Measurements from ENCODE around the gene HHATL.

HHATL gene

GRCh38 chr3:42702066-42702951 is at the start of gene HHATL:
Gene HHATL, minus strand, starts transcription at chr3:42702798. Its CDS starts 1,972 bp downstream, at chr3:42700826.
- no peak for DNase-seq (ENCODE audit: low read depth)

GRCh38 chr3:42751609-42752008 is 49.0 kb upstream of the HHATL start:
- no peak for DNase-seq (ENCODE audit: low read depth)

GRCh38 chr3:42750834-42751233 is 48.2 kb upstream of the HHATL start:
- DNase-seq (ENCODE audit: low read depth), result no peak

GRCh38 chr3:42749753-42750231 is 47.2 kb upstream of the HHATL start:
- DNase-seq (ENCODE audit: low read depth), result no peak

- no peak for DNase-seq (ENCODE audit: low read depth)
Observed at GRCh38 chr3:42749025-42749752, 46.6 kb upstream of the HHATL start.

- DNase-seq (ENCODE audit: low read depth), result no peak
Observed at GRCh38 chr3:42747581-42747980, 45.0 kb upstream of the HHATL start.

- DNase-seq (ENCODE audit: low read depth), result no peak
Observed at GRCh38 chr3:42746455-42747450, 44.2 kb upstream of the HHATL start.

GRCh38 chr3:42745776-42746454 is 43.3 kb upstream of the HHATL start:
- no peak for DNase-seq (ENCODE audit: low read depth)

GRCh38 chr3:42745291-42745745 is 42.7 kb upstream of the HHATL start:
- DNase-seq (ENCODE audit: low read depth), result peak; percentile 40

- no peak for DNase-seq (ENCODE audit: low read depth)
Observed at GRCh38 chr3:42743204-42743995, 40.8 kb upstream of the HHATL start.

- DNase-seq (ENCODE audit: low read depth), result no peak
Observed at GRCh38 chr3:42742688-42743087, 40.1 kb upstream of the HHATL start.

GRCh38 chr3:42742259-42742658 is 39.7 kb upstream of the HHATL start:
- DNase-seq (ENCODE audit: low read depth), result no peak

GRCh38 chr3:42741796-42742195 is 39.2 kb upstream of the HHATL start:
- DNase-seq (ENCODE audit: low read depth), result no peak

- no peak for DNase-seq (ENCODE audit: low read depth)
Observed at GRCh38 chr3:42739401-42740158, 37.0 kb upstream of the HHATL start.

GRCh38 chr3:42736531-42736930 is 33.9 kb upstream of the HHATL start:
- no peak for DNase-seq (ENCODE audit: low read depth)

GRCh38 chr3:42736081-42736480 is 33.5 kb upstream of the HHATL start:
- no peak for DNase-seq (ENCODE audit: low read depth)

GRCh38 chr3:42735615-42736014 is 33.0 kb upstream of the HHATL start:
- DNase-seq (ENCODE audit: low read depth), result no peak

GRCh38 chr3:42735019-42735418 is 32.4 kb upstream of the HHATL start:
- DNase-seq (ENCODE audit: low read depth), result no peak

- DNase-seq (ENCODE audit: low read depth), result no peak
Observed at GRCh38 chr3:42734263-42734860, 31.8 kb upstream of the HHATL start.
